K562 (cell line): ENCODE results near the gene STAB2. TPM values are rescaled to one million over a fixed set of nuclear protein-coding genes. Genes with fewer than 3 reads are reported as not detected.

Experiments
- ATAC-seq: fragments of 200-7000 bp; cut with Tn5 transposase; 3 replicates; pipeline ENCODE4 v1.9.1; 2020; ENCODE audit warnings: moderate library complexity
- BruUV-seq: library from RNA; stranded (reverse); fragments of 400-500 nt; replicated peaks from 2 replicates; lab custom pipeline; 2021; lab: Mats Ljungman, UMichigan
- CTCF ChIA-PET: fragments of 300-600 bp; formaldehyde crosslinking; extraction: SDS; loops from one replicate; lab custom pipeline; 2021; ENCODE audit warnings: low intra/inter-chr PET ratio; lab: Yijun Ruan, JAX
- POLR2A ChIA-PET: fragments of 300-600, 350-650 bp; sonication (Branson Sonifier 250); formaldehyde crosslinking; extraction: SDS; loops from one replicate; lab custom pipeline; 2021; ENCODE audit warnings: antibody characterized with exemption, inconsistent platforms; lab: Yijun Ruan, JAX
- DNase-seq, 4 experiments: peaks; one replicate each; pipeline versions ENCODE4 v3.0.0 to v3.0.0-alpha.2; 2011 to 2018; ENCODE audit warnings: low spot score in 3 of 4, mixed read lengths in 3 of 4; ENCODE audit errors: extremely low read depth in 1 of 4
- FAIRE-seq: peaks from 2 replicates; lab custom pipeline; 2011; peaks lifted over from hg19 to GRCh38; lab: Jason Lieb, UNC
- H2AFZ ChIP-seq: 2 replicates; pipeline ENCODE4 v1.6.0; 2011; ENCODE audit warnings: low read depth, low read length, control low read depth, inconsistent platforms
- H3K27ac ChIP-seq: fragments of 200-600 bp; 3 replicates; pipeline ENCODE4 v1.8.0; 2011; ENCODE audit warnings: low read depth, mild to moderate bottlenecking, control low read depth, inconsistent platforms, low read length, moderate library complexity, mixed read lengths; ENCODE audit errors: extremely low read depth
- H3K27me3 ChIP-seq, 2 experiments: fragments of 300-600 bp in 1 of 2; 2 replicates in 1 of 2; 3 replicates in 1 of 2; pipeline versions ENCODE4 v1.6.0 to v1.8.0; 2011; ENCODE audit warnings: inconsistent platforms in 2 of 2, low read length in 2 of 2, mild to moderate bottlenecking in 1 of 2, mixed read lengths in 1 of 2, moderate library complexity in 1 of 2; ENCODE audit not compliant: control insufficient read depth in 2 of 2, insufficient read depth in 2 of 2
- H3K36me3 ChIP-seq: fragments of 300-600 bp; 3 replicates; pipeline ENCODE4 v1.8.0; 2011; ENCODE audit warnings: mild to moderate bottlenecking, low read length, inconsistent platforms; ENCODE audit not compliant: control insufficient read depth, insufficient read depth
- H3K4me1 ChIP-seq, 2 experiments: fragments of 200-600 bp in 1 of 2; replicated peaks in 1 of 2; 2 replicates in 1 of 2; 3 replicates in 1 of 2; pipeline versions ENCODE4 v1.5.1 to v1.8.0; 2011; ENCODE audit warnings: inconsistent platforms in 2 of 2, low read length in 2 of 2, mild to moderate bottlenecking in 1 of 2, mixed read lengths in 1 of 2, moderate library complexity in 1 of 2; ENCODE audit not compliant: control insufficient read depth in 2 of 2, insufficient read depth in 2 of 2
- H3K4me2 ChIP-seq: 2 replicates; pipeline ENCODE4 v1.6.1; 2011; ENCODE audit warnings: low read length, control low read depth, inconsistent platforms, mixed read lengths; ENCODE audit not compliant: insufficient read depth
- H3K4me3 ChIP-seq: fragments of 200-600 bp; sonication (generic), shearing (Covaris generic); 2 replicates; pipeline ENCODE4 v1.5.1; 2016; ENCODE audit warnings: control low read depth, inconsistent platforms
- H3K79me2 ChIP-seq: fragments of 200-600 bp; 3 replicates; pipeline ENCODE4 v1.8.0; 2011; ENCODE audit warnings: low read length, inconsistent platforms; ENCODE audit not compliant: control insufficient read depth, insufficient read depth
- H3K9ac ChIP-seq, 2 experiments: 2 replicates each; pipeline versions ENCODE4 v1.6.0 to v1.6.1; 2011; ENCODE audit warnings: low read depth in 2 of 2, low read length in 2 of 2, control low read depth in 1 of 2, inconsistent platforms in 1 of 2, mild to moderate bottlenecking in 1 of 2, mixed read lengths in 1 of 2; ENCODE audit not compliant: insufficient read depth in 1 of 2
- H3K9me1 ChIP-seq: one replicate; pipeline ENCODE4 v1.6.0; 2011; ENCODE audit warnings: inconsistent platforms, mild to moderate bottlenecking, low read length, moderate library complexity; ENCODE audit not compliant: control insufficient read depth, insufficient read depth
- H3K9me3 ChIP-seq: replicated peaks from 2 replicates; pipeline ENCODE4 v1.5.1; 2011; ENCODE audit warnings: low read depth, low read length, inconsistent platforms; ENCODE audit not compliant: control insufficient read depth, insufficient read depth
- H4K20me1 ChIP-seq: replicated peaks from 2 replicates; pipeline ENCODE4 v1.6.1; 2011; ENCODE audit warnings: low read length, inconsistent platforms, mixed read lengths; ENCODE audit not compliant: control insufficient read depth, insufficient read depth
- MAFG ChIP-seq: fragments of 450-650 bp; conservative IDR thresholded peaks from 2 replicates; pipeline ENCODE4 v1.6.1; 2016; ENCODE audit warnings: missing genetic modification characterization, missing compliant biosample characterization
- PCBP2 ChIP-seq: fragments of 200-400 bp; formaldehyde crosslinking; IDR thresholded peaks from 2 replicates; pipeline ENCODE4 v1.6.1; 2018; ENCODE audit warnings: low read length, low read depth, mild to moderate bottlenecking, moderate library complexity; ENCODE audit not compliant: poor library complexity, severe bottlenecking
- WGBS: fragments of 100-300 bp; shearing (Covaris generic); methylation state at CpG from one replicate; pipeline ENCODE4 v1.1.6; 2016; ENCODE audit warnings: low coverage, mixed read lengths; ENCODE audit not compliant: insufficient coverage; ENCODE audit errors: missing lambda C conversion rate; 5-methylcytosine and 5-hydroxymethylcytosine counted together
- in situ Hi-C: fragments of 300-500 bp; cut with MboI; formaldehyde crosslinking; loops from 4 replicates; pipeline ENCODE4 v1.15.0; 2018; ENCODE audit warnings: inconsistent platforms, mixed read lengths
- intact Hi-C: fragments of 100-400 bp; cut with micrococcal nuclease; formaldehyde crosslinking; loops from 2 replicates; pipeline ENCODE4 v1.14.2; 2022
- polyA plus RNA-seq, 8 experiments: library from polyadenylated mRNA; depleted of rRNA in 4 of 8; stranded (reverse) in 5 of 8; unstranded in 3 of 8; fragments of >200 nt; fragmentation: Nextera tagmentation in 2 of 8; fragmentation: Illumina TruSeq in 1 of 8; extraction: Ambion mirVana in 2 of 8; extraction: Trizol in 1 of 8; gene quantifications; 2 replicates each; pipeline versions ENCODE4 v1.2.1 to v1.2.3, GENCODE V29; 2011 to 2014; ENCODE audit warnings: inconsistent platforms in 1 of 8, missing spikeins in 1 of 8
- total RNA-seq, 7 experiments: library from RNA; depleted of rRNA in 6 of 7; stranded (reverse); fragments of >200 nt in 6 of 7; fragmentation: Illumina TruSeq in 2 of 7; extraction: Trizol in 2 of 7; gene quantifications; 2 replicates each; pipeline versions ENCODE4 v1.2.1 to v1.2.3, GENCODE V29; 2011 to 2021; ENCODE audit warnings: low replicate concordance in 1 of 7

Gene STAB2
- total and polyA plus RNA-seq, 9 of the 15 experiments (the other 6 are each of a cell fraction or from before 2014, with no cell fraction given): 0.10 TPM; not detected in 8

- Histone ChIP-seq H4K20me1 (no peaks in the 10 kb centered on the region), H3K36me3 (no peaks in the 10 kb centered on the region), H3K79me2 (no peaks in the 10 kb centered on the region), H3K9ac (no peak overlapping the region), H3K27ac (no peak overlapping the region), H3K9me3 (no peaks in the 10 kb centered on the region), H3K27me3 (peaks cover 10 to 15% of the 10 kb centered on the region in 2 experiments; a peak in 4 of 5 replicates), H3K4me2 (no peak overlapping the region), H2AFZ (no peak overlapping the region), H3K4me1 (no peaks in the 10 kb centered on the region; a peak in 1 of 5 replicates), H3K9me1 (no peaks in the 10 kb centered on the region), H3K4me3 (no peak overlapping the region)
- 1% methylated on average over 7 of the region's 7 CpGs for WGBS
- no peak for ATAC-seq
- intact Hi-C loops: no loop called here
- ChIA-PET POLR2A (no interaction called here), CTCF (no interaction called here)
- in situ Hi-C loops: no loop called here
- no peak for FAIRE-seq
- DNase-seq: no peak
- no TSS peak for BruUV-seq
- TF ChIP-seq MAFG (tag): 0 out of 2 replicates have a peak, but pooled peaks have one; percentile 5
- TF ChIP-seq PCBP2: no peak
These were observed 92.5 kb downstream of the STAB2 start for GRCh38 chr12:103679421-103680170.

- intact Hi-C loops (no loop called here), in situ Hi-C loops (no loop called here)
- ChIA-PET CTCF (no interaction called here), POLR2A (no interaction called here)
- FAIRE-seq (peak; percentile 70), ATAC-seq (peak; percentile 82), DNase-seq (peak; percentile 23 to 57 (median 45))
- Histone ChIP-seq H3K4me1 (no peaks in the 10 kb centered on the region; a peak in 1 of 5 replicates), H4K20me1 (no peaks in the 10 kb centered on the region), H2AFZ (no peak overlapping the region), H3K36me3 (no peaks in the 10 kb centered on the region), H3K9ac (no peak overlapping the region), H3K4me3 (no peak overlapping the region), H3K9me1 (no peaks in the 10 kb centered on the region), H3K9me3 (no peaks in the 10 kb centered on the region), H3K27me3 (peaks cover 5 to 15% of the 10 kb centered on the region in 2 experiments; a peak in 4 of 5 replicates), H3K27ac (no peak overlapping the region), H3K79me2 (no peaks in the 10 kb centered on the region), H3K4me2 (no peak overlapping the region)
- BruUV-seq: no TSS peak
- under 1% methylated on average over 7 of the region's 7 CpGs for WGBS
These were observed 93.6 kb downstream of the STAB2 start for GRCh38 chr12:103680591-103681141.
